Body of pancreas (tissue), 4 donors: ENCODE data around the gene AWAT2. TPM values are rescaled to one million over a fixed set of nuclear protein-coding genes. Genes with fewer than 3 reads are reported as not detected.
A peak's percentile ranks its signal among the peaks of the same experiment; 100 is the strongest.

Experiments used
- ATAC-seq: fragments of 150-250 bp; one replicate; pipeline ENCODE4 v1.9.1; 2016
- DNase-seq, 4 donors: peaks; one replicate each; pipeline ENCODE4 v3.0.0-alpha.2; 2019
- H3K27ac ChIP-seq, 4 donors: fragments of 200-600 bp; sonication (generic); 1 replicate in 3 of 4; 2 replicates in 1 of 4; pipeline versions ENCODE4 v1.5.1 to v1.6.1; 2016 to 2019; ENCODE audit warnings: mild to moderate bottlenecking in 1 of 4, mixed read lengths in 1 of 4, moderate library complexity in 1 of 4
- H3K27me3 ChIP-seq, 2 donors: fragments of 200-600 bp; sonication (generic); one replicate each; pipeline ENCODE4 v1.6.0; 2016; ENCODE audit warnings: mild to moderate bottlenecking in 1 of 2
- H3K36me3 ChIP-seq, 2 donors: fragments of 200-600 bp; sonication (generic); replicated peaks in 1 of 2; 2 replicates each; pipeline ENCODE4 v1.5.1; 2016; ENCODE audit warnings: low read depth in 2 of 2; ENCODE audit not compliant: insufficient read depth in 1 of 2
- H3K4me1 ChIP-seq: fragments of 200-600 bp; sonication (generic); one replicate; pipeline ENCODE4 v1.6.0; 2016
- H3K4me3 ChIP-seq, 2 donors: fragments of 200-600 bp; sonication (generic); 1 replicate in 1 of 2; 2 replicates in 1 of 2; pipeline ENCODE4 v1.5.1; 2016 to 2019
- H3K9me3 ChIP-seq, 3 donors: fragments of 200-600 bp; sonication (generic); 1 replicate in 2 of 3; 2 replicates in 1 of 3; pipeline ENCODE4 v1.5.1; 2016
- POLR2A ChIP-seq, 3 donors: fragments of 450-650 bp; IDR thresholded peaks; one replicate each; pipeline ENCODE4 v1.6.1; 2016; ENCODE audit warnings: antibody characterized with exemption in 3 of 3, mild to moderate bottlenecking in 2 of 3
- WGBS, 2 donors: methylation state at CpG; one replicate each; pipeline ENCODE4 v1.1.5; 2017; 5-methylcytosine and 5-hydroxymethylcytosine counted together
- intact Hi-C: fragments of 100-400 bp; cut with DNase I; formaldehyde crosslinking; loops from one replicate; pipeline ENCODE4 v1.15.1; 2023
- microRNA-seq, 2 donors: library from miRNA; unstranded; fragments of <30 nt; microRNA quantifications; one replicate each; pipeline ENCODE4, GENCODE V29; 2016; ENCODE audit warnings: borderline number of aligned reads in 2 of 2, borderline replicate concordance in 2 of 2
- small RNA-seq: library from RNA; depleted of rRNA; stranded (forward); fragments of <200 nt; gene quantifications from one replicate; pipeline ENCODE3, GENCODE V24; 2016
- total RNA-seq, 2 donors: library from RNA; depleted of rRNA; stranded (reverse); fragments of >200 nt; gene quantifications; one replicate each; pipeline ENCODE4 v1.1.0, GENCODE V29; 2016
- TF ChIP-seq, protein P1 (sequence below), 7 experiments: fragments of 450-650 bp in 4 of 7; fragments of 200-600 bp in 3 of 7; sonication (generic) in 3 of 7; IDR thresholded peaks; one replicate each; pipeline ENCODE4 v1.5.1; 2016 to 2019; ENCODE audit warnings: antibody characterized with exemption in 7 of 7

The AWAT2 gene
- total RNA-seq, 2 donors from 2014 or later: not detected

- no peaks in the 10 kb centered on the region for H3K4me1 ChIP-seq
- no peaks in the 10 kb centered on the region for H3K36me3 ChIP-seq
- DNase-seq: no peak
- H3K27ac ChIP-seq: no peak overlapping the region
- TF ChIP-seq, protein P1, sequence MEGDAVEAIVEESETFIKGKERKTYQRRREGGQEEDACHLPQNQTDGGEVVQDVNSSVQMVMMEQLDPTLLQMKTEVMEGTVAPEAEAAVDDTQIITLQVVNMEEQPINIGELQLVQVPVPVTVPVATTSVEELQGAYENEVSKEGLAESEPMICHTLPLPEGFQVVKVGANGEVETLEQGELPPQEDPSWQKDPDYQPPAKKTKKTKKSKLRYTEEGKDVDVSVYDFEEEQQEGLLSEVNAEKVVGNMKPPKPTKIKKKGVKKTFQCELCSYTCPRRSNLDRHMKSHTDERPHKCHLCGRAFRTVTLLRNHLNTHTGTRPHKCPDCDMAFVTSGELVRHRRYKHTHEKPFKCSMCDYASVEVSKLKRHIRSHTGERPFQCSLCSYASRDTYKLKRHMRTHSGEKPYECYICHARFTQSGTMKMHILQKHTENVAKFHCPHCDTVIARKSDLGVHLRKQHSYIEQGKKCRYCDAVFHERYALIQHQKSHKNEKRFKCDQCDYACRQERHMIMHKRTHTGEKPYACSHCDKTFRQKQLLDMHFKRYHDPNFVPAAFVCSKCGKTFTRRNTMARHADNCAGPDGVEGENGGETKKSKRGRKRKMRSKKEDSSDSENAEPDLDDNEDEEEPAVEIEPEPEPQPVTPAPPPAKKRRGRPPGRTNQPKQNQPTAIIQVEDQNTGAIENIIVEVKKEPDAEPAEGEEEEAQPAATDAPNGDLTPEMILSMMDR (IDR thresholded peaks at IDR 0.05): no peak
- no peak for ATAC-seq
- H3K9me3 ChIP-seq: no peaks in the 10 kb centered on the region
- H3K4me3 ChIP-seq: no peak overlapping the region
- H3K27me3 ChIP-seq: no peaks in the 10 kb centered on the region
- intact Hi-C loops: no loop called here
Observed at GRCh38 chrX:69996113-69996468, 53.6 kb downstream of the AWAT2 start.

DNA sequence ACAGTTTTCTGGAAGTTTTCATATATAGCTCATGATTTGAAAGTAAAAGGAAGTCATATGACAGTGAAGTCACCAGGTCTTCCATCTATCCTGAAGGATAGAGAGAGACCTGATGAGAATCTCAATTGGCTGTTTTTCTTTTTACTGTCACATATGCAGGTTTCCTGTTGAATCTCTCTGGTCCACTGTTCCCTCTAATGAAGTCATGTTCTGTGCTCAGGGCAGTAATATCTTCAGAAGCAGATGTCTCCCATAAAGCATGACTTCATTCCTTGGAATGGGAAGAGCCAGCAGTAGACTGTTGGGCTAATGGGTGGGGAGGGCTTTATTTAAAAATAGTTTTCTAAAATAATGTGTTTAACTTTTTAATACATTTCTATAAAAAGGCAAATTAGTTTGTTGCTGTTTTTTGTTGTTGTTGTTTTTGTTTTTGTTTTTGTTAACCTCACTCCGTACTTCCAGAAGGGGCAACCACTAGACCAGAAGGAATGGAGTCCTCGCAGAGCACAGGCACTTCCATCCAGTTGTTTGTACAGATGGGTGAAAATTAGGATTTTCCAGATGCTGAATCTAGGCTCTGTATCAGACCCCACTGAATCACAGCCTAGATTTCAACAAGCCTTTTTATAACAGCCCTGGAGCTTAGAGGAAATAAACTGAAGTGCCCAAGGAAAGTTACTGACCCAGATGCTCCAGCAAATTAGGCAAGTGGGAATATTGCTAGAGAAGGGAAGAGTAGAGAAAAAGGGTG is 54.2 kb downstream of the AWAT2 start:
- no peak for DNase-seq
- no peaks in the 10 kb centered on the region for H3K9me3 ChIP-seq
- WGBS, 2 donors: 76 to 96% methylated on average over 2 of the region's 2 CpGs
- no peak for TF ChIP-seq POLR2A (IDR thresholded peaks at IDR 0.05)
- TF ChIP-seq, protein P1 (IDR thresholded peaks at IDR 0.05): no peak
- H3K27me3 ChIP-seq: no peaks in the 10 kb centered on the region
- ATAC-seq: no peak
- no peaks in the 10 kb centered on the region for H3K4me1 ChIP-seq
- no peak overlapping the region for H3K27ac ChIP-seq
- no peaks in the 10 kb centered on the region for H3K36me3 ChIP-seq
- intact Hi-C loops: no loop called here
- no peak overlapping the region for H3K4me3 ChIP-seq

DNA sequence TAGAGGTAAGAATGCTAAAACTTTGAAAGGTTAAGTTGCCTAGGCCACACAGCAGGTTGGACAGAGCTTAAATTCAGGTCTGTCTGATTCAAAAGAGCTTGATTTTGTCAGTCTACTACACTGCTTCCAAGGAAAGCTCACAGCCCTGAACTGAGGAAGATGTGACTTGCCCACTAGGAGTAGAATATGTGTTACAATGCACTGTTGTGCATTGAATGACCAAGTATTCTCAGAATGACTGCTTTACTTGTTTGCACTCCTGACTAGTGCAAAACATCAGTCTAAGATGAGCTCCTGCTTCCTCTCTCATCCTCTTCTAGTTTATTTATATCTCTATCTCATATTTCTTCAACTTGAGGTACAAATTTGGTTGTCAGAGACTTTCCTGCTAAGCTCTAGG is 56.2 kb downstream of the AWAT2 start:
- Histone ChIP-seq H3K4me3 (no peak overlapping the region), H3K27me3 (no peaks in the 10 kb centered on the region), H3K27ac (no peak overlapping the region), H3K9me3 (no peaks in the 10 kb centered on the region), H3K4me1 (no peaks in the 10 kb centered on the region), H3K36me3 (no peaks in the 10 kb centered on the region)
- TF ChIP-seq POLR2A (IDR thresholded peaks at IDR 0.05): no peak
- TF ChIP-seq, protein P1 (IDR thresholded peaks at IDR 0.05): no peak
- no peak for DNase-seq
- ATAC-seq: no peak
- intact Hi-C loops: no loop called here

DNA sequence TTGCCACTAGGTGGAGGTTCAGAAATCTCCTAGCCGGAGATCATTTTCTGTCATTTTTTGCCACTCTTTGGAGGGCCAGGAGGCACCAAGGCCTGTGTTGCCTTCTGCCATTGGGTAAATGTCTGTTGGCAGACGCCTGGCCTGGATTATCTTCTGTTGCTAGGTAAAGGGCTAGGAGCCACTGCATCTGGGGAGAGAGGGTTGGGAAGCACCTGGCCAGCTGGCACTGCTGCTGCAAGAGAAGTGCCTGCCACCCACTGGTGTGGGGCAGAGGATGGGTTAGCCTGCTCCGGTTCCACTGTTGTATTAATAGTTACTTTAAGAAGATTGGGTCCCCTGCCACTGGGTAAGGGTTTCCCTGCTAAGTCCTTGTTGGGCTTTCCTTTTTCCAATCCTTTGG is 58.1 kb downstream of the AWAT2 start:
- Histone ChIP-seq H3K36me3 (no peaks in the 10 kb centered on the region), H3K27me3 (no peaks in the 10 kb centered on the region), H3K4me3 (no peak overlapping the region), H3K9me3 (no peaks in the 10 kb centered on the region), H3K27ac (no peak overlapping the region), H3K4me1 (no peaks in the 10 kb centered on the region)
- 87% methylated on average over 3 of the region's 3 CpGs for WGBS, 2 donors
- TF ChIP-seq POLR2A (IDR thresholded peaks at IDR 0.05): no peak
- TF ChIP-seq, protein P1 (IDR thresholded peaks at IDR 0.05): no peak
- ATAC-seq: no peak
- intact Hi-C loops: no loop called here
- DNase-seq: peak in 2 of 4 donors; percentile 13 to 18

Small RNA genes within 50 kb of the gene (microRNA-seq; reads per million reads assigned to microRNA genes)
- 3.3 to 4.5 reads per million in 2 donors for gene MIR676

Small RNA genes within 50 kb of the gene (small RNA-seq; reads per million reads assigned to genes)
- not detected for gene MIR676

Other genes starting within 250 kb of the AWAT2 start
- gene OTUD6A, start 12.5 kb upstream of the AWAT2 start, total RNA-seq: not detected
- 10 to 100 TPM; 39.9 to 64.1 TPM for gene IGBP1, start 83.5 kb upstream of the AWAT2 start, total RNA-seq
- not detected for gene DGAT2L6, start 127.5 kb upstream of the AWAT2 start, total RNA-seq
- not detected for gene AWAT1, start 184.7 kb upstream of the AWAT2 start, total RNA-seq
- gene P2RY4, start 210.3 kb upstream of the AWAT2 start, total RNA-seq: 1 to 10 TPM in 1 of 2 donors, not detected in 1; 1.3 TPM
- gene ARR3, start 218.4 kb upstream of the AWAT2 start, total RNA-seq: not detected
- gene RAB41, start 232.2 kb upstream of the AWAT2 start, total RNA-seq: not detected
- gene PDZD11, start 240.0 kb upstream of the AWAT2 start, total RNA-seq: 10 to 100 TPM in 1 of 2 donors, 1 to 10 TPM in 1; 7.3 to 27.2 TPM
- gene KIF4A, start 240.2 kb upstream of the AWAT2 start, total RNA-seq: not detected